Fibroblast of villous mesenchyme (primary cell): ENCODE results near the gene SCART1. TPM values are rescaled to one million over a fixed set of nuclear protein-coding genes. Genes with fewer than 3 reads are reported as not detected.

ENCODE experiments used
- DNase-seq: peaks from one replicate; pipeline ENCODE4 v3.0.0-alpha.2; 2010; ENCODE audit warnings: low read depth
- H3K4me3 ChIP-seq: 2 replicates; pipeline ENCODE4 v1.5.1; 2011; ENCODE audit warnings: low read depth, mild to moderate bottlenecking, low read length
- total RNA-seq: library from RNA; depleted of rRNA; stranded (reverse); fragments of >200 nt; gene quantifications from 2 replicates; pipeline ENCODE4 v1.2.3, GENCODE V29; 2012
- TF ChIP-seq, protein P1 (sequence below): IDR thresholded peaks from 2 replicates; pipeline ENCODE4 v1.5.1; 2012; ENCODE audit warnings: low read depth, mild to moderate bottlenecking, low read length; ENCODE audit not compliant: insufficient read depth

The SCART1 gene
- total RNA-seq, 1 donor = 2.6 TPM

DNA sequence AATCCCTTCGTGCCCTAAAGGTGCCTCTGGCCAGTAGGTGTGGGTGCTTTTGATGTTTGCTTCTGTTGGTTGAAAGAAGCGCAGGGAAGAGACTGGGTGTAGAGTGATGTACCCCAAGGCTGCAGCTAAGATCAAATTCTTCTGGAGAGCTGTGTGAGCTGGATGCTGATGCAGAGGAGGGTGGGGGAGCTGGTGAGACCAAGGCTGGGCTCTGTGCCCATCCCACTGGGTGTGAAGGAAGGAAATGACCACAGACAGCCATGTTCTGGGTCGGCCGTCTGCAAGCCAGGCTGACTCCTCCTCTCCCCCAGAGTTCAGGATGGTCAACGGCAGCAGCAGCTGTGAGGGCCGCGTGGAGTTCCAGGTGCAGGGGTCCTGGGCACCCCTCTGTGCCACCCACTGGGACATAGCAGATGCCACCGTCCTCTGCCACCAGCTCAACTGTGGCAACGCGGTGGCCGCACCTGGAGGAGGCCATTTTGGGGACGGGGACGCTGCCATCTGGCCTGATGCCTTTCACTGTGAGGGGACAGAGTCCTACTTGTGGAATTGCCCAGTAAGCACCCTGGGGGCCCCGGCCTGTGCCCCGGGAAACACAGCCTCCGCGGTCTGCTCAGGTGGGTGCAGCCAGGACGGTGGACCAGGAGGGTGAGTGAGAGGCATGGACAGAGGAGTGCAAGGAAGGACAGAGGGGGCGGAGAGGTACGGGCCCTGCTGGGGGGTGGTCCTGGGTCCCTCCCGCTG lies 5.1 kb downstream of the SCART1 start:
- TF ChIP-seq, protein P1, sequence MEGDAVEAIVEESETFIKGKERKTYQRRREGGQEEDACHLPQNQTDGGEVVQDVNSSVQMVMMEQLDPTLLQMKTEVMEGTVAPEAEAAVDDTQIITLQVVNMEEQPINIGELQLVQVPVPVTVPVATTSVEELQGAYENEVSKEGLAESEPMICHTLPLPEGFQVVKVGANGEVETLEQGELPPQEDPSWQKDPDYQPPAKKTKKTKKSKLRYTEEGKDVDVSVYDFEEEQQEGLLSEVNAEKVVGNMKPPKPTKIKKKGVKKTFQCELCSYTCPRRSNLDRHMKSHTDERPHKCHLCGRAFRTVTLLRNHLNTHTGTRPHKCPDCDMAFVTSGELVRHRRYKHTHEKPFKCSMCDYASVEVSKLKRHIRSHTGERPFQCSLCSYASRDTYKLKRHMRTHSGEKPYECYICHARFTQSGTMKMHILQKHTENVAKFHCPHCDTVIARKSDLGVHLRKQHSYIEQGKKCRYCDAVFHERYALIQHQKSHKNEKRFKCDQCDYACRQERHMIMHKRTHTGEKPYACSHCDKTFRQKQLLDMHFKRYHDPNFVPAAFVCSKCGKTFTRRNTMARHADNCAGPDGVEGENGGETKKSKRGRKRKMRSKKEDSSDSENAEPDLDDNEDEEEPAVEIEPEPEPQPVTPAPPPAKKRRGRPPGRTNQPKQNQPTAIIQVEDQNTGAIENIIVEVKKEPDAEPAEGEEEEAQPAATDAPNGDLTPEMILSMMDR = no peak
- DNase-seq = no peak
- no peak overlapping the region for H3K4me3 ChIP-seq

DNA sequence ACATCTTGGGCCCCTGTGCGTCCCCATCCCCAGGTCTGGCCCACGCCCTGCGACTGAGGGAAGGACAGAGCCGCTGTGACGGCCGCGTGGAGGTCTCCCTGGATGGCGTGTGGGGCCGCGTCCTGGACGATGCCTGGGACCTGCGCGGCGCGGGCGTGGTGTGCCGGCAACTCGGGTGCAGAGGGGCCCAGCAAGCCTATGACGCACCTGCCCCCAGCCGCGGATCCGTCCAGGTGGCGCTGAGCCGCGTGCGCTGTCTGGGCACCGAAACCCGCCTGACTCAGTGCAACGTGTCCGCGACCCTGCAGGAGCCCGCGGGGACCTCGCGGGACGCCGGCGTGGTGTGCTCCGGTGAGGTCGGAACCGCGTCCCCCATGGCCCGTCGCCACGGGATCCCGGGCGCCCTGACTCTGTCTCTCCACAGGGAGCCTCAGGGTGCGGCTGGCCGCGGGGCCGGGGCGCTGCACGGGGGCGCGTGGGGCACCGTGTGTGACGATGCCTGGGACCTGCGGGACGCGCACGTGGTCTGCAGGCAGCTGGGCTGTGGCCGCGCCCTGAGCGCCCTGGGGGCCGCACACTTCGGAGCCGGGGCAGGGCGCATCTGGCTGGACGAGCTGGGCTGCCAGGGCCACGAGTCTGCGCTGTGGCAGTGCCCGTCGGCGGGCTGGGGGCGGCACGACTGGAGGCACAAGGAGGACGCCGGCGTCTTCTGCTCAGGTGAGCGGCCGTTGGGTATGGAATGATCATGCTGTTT lies 5.9 kb downstream of the SCART1 start:
- no peak for DNase-seq
- TF ChIP-seq, protein P1 = no peak
- no peak overlapping the region for H3K4me3 ChIP-seq

DNA sequence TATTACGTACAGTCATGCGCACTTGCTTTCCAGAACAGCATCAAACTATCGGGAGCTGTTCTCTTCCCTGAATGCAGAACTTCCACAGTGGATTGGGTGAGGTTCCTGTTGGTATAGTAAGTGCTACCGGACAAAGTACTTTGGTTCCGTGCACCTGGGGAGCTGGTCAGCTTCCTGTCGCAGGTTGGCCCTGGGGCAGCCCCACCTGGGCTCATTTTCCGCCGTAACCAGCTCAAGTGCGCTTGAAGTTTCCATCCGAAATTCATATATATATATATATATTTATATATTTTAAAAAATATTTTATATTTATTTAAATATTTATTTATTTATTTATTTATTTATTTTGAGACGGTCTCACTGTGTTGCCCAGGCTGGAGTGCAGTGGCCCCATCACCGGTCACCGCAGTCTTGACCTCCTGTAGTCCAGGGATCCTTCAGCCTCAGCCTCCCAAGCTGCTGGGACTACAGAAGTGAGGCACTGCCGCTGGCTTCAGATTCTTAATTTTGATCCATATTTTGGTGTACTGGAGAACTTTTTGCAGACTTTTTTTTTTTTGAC lies 6.5 kb downstream of the SCART1 start:
- no peak for DNase-seq
- TF ChIP-seq, protein P1 = no peak
- H3K4me3 ChIP-seq = no peak overlapping the region

DNA sequence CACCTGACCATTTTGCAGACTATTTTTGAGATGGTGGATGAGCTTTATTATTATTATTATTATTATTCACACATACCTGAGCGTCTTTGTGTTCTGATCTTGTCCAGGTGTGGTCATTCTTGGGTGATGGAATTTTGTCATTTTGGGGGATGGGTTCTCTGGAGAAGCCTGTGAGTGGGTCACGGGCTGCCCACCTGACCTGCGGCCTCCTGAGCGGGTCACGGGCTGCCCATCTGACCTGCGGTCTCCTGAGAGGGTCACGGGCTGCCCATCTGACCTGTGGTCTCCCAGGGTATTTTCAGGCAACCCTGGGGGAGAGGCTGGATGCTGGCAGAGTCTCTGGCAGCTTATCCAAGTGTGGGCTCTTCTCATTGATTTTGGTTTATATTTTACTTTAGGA lies 7.3 kb downstream of the SCART1 start:
- TF ChIP-seq, protein P1 = no peak
- no peak overlapping the region for H3K4me3 ChIP-seq
- DNase-seq = no peak

DNA sequence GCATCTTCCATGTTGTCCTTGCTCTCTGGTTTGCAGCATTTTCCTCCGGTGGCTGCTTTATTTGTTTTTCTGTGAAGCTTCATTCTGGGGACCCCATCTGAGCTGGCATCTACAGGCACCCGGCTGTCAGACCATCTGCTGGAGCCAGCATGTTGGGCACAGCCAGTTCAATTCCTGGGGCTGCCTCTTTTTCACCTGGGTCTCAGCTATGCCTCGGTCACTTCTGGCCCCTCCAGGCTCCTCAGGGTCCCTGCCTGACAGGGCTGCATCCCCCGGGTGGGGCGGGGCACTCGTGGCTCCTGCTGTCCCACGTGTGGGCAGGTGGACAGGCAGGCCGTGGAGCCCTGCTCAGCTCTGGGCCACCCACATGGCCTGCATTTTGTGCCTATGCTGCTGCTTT lies 8.1 kb downstream of the SCART1 start:
- no peak for DNase-seq
- TF ChIP-seq, protein P1 = no peak
- H3K4me3 ChIP-seq = no peak overlapping the region

DNA sequence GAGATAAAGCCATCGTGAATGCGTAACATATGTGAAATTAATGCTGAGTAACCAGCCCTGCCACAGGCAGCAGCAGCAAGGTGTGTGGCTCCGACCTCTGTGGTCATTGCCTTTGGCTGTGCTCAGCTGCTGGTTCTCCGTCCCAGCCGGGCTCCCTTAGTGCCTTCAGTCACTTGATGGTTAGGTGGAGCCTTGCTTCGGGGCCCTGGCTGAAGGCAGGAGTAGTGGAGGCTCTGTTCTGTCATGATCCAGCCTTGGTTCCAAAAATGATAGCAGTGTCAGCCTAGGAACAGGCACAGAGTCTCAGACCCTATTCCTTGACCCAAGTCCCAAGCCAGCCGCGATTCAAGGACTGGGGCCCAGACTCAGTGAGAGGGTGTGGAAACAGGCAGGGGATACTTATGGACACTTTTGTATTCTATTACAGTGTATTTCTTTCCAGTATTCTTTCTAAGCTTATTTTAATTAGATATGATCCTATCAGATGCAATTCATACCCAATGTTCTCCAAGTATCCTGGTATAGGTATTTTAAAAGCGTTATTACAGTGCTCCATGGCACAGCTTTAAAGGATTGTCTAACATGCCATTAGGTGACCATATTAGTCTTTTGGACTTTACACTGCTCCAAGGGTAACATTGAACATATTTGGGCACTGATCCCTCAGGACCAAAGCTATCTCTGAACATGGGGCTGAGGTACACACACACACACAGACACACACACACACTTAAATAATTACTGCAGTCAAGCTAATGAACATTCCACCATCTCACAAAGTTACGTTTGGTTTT lies 9.0 kb downstream of the SCART1 start:
- no peak for DNase-seq
- H3K4me3 ChIP-seq = no peak overlapping the region
- TF ChIP-seq, protein P1 = no peak
